MG63 (cell line): Measurements from ENCODE around the gene CYRIA. TPM values are rescaled to one million over a fixed set of nuclear protein-coding genes. Genes with fewer than 3 reads are reported as not detected.

Source experiments
- DNase-seq: peaks from one replicate; pipeline ENCODE4 v3.0.0-alpha.2; 2020
- H3K27me3 ChIP-seq: fragments of 250-450 bp; sonication (Bioruptor Pico); 2 replicates; pipeline ENCODE4 v1.5.1; 2020; ENCODE audit warnings: mild to moderate bottlenecking, moderate library complexity
- H3K36me3 ChIP-seq: fragments of 250-450 bp; sonication (Bioruptor Pico); 2 replicates; pipeline ENCODE4 v1.5.1; 2020; ENCODE audit warnings: mild to moderate bottlenecking, moderate library complexity
- H3K4me3 ChIP-seq: fragments of 250-450 bp; sonication (Bioruptor Pico); 2 replicates; pipeline ENCODE4 v1.5.1; 2020; ENCODE audit warnings: mild to moderate bottlenecking, moderate library complexity
- H3K9me3 ChIP-seq: fragments of 250-450 bp; sonication (Bioruptor Pico); 2 replicates; pipeline ENCODE4 v1.5.1; 2020; ENCODE audit warnings: mild to moderate bottlenecking, moderate library complexity
- total RNA-seq: library from RNA; depleted of rRNA; stranded (reverse); fragments of >200 nt; shearing (Covaris generic); gene quantifications from 2 replicates; pipeline ENCODE4 v1.2.3, GENCODE V29; 2014; ENCODE audit warnings: low replicate concordance

Gene CYRIA
- total RNA-seq, 1 experiment from 2014 or later = 0.69 TPM

GRCh38 chr2:16626997-16627605, 38.5 kb downstream of the CYRIA start:
- H3K4me3 ChIP-seq = no peak overlapping the region
- DNase-seq = no peak
- H3K27me3 ChIP-seq = no peaks in the 10 kb centered on the region
- no peaks in the 10 kb centered on the region for H3K36me3 ChIP-seq
- no peaks in the 10 kb centered on the region for H3K9me3 ChIP-seq

- Histone ChIP-seq H3K36me3 (no peaks in the 10 kb centered on the region), H3K4me3 (no peak overlapping the region), H3K9me3 (no peaks in the 10 kb centered on the region), H3K27me3 (no peaks in the 10 kb centered on the region)
- DNase-seq = peak; percentile 35
Measured at GRCh38 chr2:16626497-16626896, 39.1 kb downstream of the CYRIA start.

- Histone ChIP-seq H3K36me3 (no peaks in the 10 kb centered on the region), H3K4me3 (no peak overlapping the region), H3K27me3 (no peaks in the 10 kb centered on the region), H3K9me3 (no peaks in the 10 kb centered on the region)
- no peak for DNase-seq
Measured at GRCh38 chr2:16625759-16626158, 39.9 kb downstream of the CYRIA start.

GRCh38 chr2:16625201-16625729, 40.4 kb downstream of the CYRIA start:
- H3K36me3 ChIP-seq = no peaks in the 10 kb centered on the region
- H3K27me3 ChIP-seq = no peaks in the 10 kb centered on the region
- H3K9me3 ChIP-seq = no peaks in the 10 kb centered on the region
- DNase-seq = no peak
- no peak overlapping the region for H3K4me3 ChIP-seq

GRCh38 chr2:16624436-16624780, 41.2 kb downstream of the CYRIA start:
- Histone ChIP-seq H3K9me3 (no peaks in the 10 kb centered on the region), H3K36me3 (no peaks in the 10 kb centered on the region), H3K4me3 (no peak overlapping the region), H3K27me3 (no peaks in the 10 kb centered on the region)
- DNase-seq = no peak

GRCh38 chr2:16623564-16624435, 41.8 kb downstream of the CYRIA start:
- DNase-seq = no peak
- Histone ChIP-seq H3K36me3 (no peaks in the 10 kb centered on the region), H3K9me3 (no peaks in the 10 kb centered on the region), H3K4me3 (no peak overlapping the region), H3K27me3 (no peaks in the 10 kb centered on the region)

GRCh38 chr2:16623031-16623430, 42.6 kb downstream of the CYRIA start:
- no peaks in the 10 kb centered on the region for H3K9me3 ChIP-seq
- H3K4me3 ChIP-seq = no peak overlapping the region
- H3K36me3 ChIP-seq = no peaks in the 10 kb centered on the region
- H3K27me3 ChIP-seq = no peaks in the 10 kb centered on the region
- no peak for DNase-seq

GRCh38 chr2:16622399-16622968, 43.1 kb downstream of the CYRIA start:
- Histone ChIP-seq H3K9me3 (no peaks in the 10 kb centered on the region), H3K4me3 (no peak overlapping the region), H3K36me3 (no peaks in the 10 kb centered on the region), H3K27me3 (no peaks in the 10 kb centered on the region)
- no peak for DNase-seq

GRCh38 chr2:16621316-16621715, 44.3 kb downstream of the CYRIA start:
- no peaks in the 10 kb centered on the region for H3K9me3 ChIP-seq
- H3K36me3 ChIP-seq = no peaks in the 10 kb centered on the region
- no peak overlapping the region for H3K4me3 ChIP-seq
- H3K27me3 ChIP-seq = no peaks in the 10 kb centered on the region
- DNase-seq = no peak

GRCh38 chr2:16620590-16620989, 45.0 kb downstream of the CYRIA start:
- no peaks in the 10 kb centered on the region for H3K36me3 ChIP-seq
- no peaks in the 10 kb centered on the region for H3K9me3 ChIP-seq
- DNase-seq = no peak
- no peaks in the 10 kb centered on the region for H3K27me3 ChIP-seq
- H3K4me3 ChIP-seq = no peak overlapping the region

- H3K27me3 ChIP-seq = no peaks in the 10 kb centered on the region
- H3K36me3 ChIP-seq = no peaks in the 10 kb centered on the region
- H3K9me3 ChIP-seq = no peaks in the 10 kb centered on the region
- DNase-seq = no peak
- H3K4me3 ChIP-seq = no peak overlapping the region
Measured at GRCh38 chr2:16619576-16620245, 45.9 kb downstream of the CYRIA start.

GRCh38 chr2:16617282-16618266, 48.1 kb downstream of the CYRIA start:
- no peaks in the 10 kb centered on the region for H3K27me3 ChIP-seq
- no peaks in the 10 kb centered on the region for H3K9me3 ChIP-seq
- H3K36me3 ChIP-seq = no peaks in the 10 kb centered on the region
- H3K4me3 ChIP-seq = no peak overlapping the region
- no peak for DNase-seq
